ENCODE measurements around the gene TXNL1. TPM values are rescaled to one million over a fixed set of nuclear protein-coding genes. Genes with fewer than 3 reads are reported as not detected.
A peak's percentile ranks its signal among the peaks of the same experiment; 100 is the strongest.

TXNL1 gene
- total RNA-seq, 1 donor from 2014 or later, result 128 TPM

DNA sequence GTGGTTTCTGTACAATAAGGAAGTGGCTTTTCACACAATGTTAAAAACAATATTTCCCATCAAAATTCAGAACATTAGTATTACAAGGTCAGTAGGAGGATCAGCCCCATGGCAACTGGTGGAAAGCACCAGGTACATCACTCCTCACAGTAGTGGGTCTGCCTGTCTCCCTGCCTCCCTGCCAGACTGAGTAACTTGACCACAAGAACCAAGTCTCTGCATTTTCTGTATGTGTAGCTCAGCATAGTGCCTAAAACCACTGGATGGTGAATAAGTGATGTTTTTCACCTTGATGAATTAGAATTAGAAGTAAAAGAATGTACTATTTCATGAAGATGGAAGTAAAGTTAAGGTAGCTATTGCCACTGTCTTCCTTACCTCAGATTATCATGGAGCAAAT lies 8.7 kb upstream of the TXNL1 start:
- H3K36me3 Mint-ChIP-seq, result no peaks in the 10 kb centered on the region
- Histone ChIP-seq H3K4me1 (peaks cover 11% of the 10 kb centered on the region), H3K9me3 (ENCODE audit: low read depth) (no peaks in the 10 kb centered on the region), H3K9ac (no peak overlapping the region), H2AFZ (replicated peaks) (no peak overlapping the region), H3K36me3 (no peaks in the 10 kb centered on the region), H3K4me2 (no peak overlapping the region), H3K27ac (no peak overlapping the region), H3K4me3 (no peak overlapping the region), H3K79me2 (ENCODE audit: low read depth) (peaks cover 6% of the 10 kb centered on the region), H3F3A (ENCODE audit: low read depth) (peaks cover 9% of the 10 kb centered on the region), H4K20me1 (ENCODE audit: low read depth) (peaks cover 5% of the 10 kb centered on the region), H3K27me3 (no peaks in the 10 kb centered on the region)
- DNase-seq (ENCODE audit: low spot score), result no peak
- H3K9me3 Mint-ChIP-seq, result no peaks in the 10 kb centered on the region
- H3K4me1 Mint-ChIP-seq, result peaks cover 9% of the 10 kb centered on the region
- no peak overlapping the region for H3K4me3 Mint-ChIP-seq
- H3K27ac Mint-ChIP-seq, result no peak overlapping the region
- H3K27me3 Mint-ChIP-seq (ENCODE audit: insufficient read depth, low read depth), result peaks cover 2% of the 10 kb centered on the region
- TF ChIP-seq, protein P1, sequence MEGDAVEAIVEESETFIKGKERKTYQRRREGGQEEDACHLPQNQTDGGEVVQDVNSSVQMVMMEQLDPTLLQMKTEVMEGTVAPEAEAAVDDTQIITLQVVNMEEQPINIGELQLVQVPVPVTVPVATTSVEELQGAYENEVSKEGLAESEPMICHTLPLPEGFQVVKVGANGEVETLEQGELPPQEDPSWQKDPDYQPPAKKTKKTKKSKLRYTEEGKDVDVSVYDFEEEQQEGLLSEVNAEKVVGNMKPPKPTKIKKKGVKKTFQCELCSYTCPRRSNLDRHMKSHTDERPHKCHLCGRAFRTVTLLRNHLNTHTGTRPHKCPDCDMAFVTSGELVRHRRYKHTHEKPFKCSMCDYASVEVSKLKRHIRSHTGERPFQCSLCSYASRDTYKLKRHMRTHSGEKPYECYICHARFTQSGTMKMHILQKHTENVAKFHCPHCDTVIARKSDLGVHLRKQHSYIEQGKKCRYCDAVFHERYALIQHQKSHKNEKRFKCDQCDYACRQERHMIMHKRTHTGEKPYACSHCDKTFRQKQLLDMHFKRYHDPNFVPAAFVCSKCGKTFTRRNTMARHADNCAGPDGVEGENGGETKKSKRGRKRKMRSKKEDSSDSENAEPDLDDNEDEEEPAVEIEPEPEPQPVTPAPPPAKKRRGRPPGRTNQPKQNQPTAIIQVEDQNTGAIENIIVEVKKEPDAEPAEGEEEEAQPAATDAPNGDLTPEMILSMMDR (IDR thresholded peaks at IDR 0.05), result no peak
- TF ChIP-seq EZH2phosphoT487 (IDR thresholded peaks at IDR 0.05) (no peak), EZH2 (IDR thresholded peaks at IDR 0.05) (no peak)

DNA sequence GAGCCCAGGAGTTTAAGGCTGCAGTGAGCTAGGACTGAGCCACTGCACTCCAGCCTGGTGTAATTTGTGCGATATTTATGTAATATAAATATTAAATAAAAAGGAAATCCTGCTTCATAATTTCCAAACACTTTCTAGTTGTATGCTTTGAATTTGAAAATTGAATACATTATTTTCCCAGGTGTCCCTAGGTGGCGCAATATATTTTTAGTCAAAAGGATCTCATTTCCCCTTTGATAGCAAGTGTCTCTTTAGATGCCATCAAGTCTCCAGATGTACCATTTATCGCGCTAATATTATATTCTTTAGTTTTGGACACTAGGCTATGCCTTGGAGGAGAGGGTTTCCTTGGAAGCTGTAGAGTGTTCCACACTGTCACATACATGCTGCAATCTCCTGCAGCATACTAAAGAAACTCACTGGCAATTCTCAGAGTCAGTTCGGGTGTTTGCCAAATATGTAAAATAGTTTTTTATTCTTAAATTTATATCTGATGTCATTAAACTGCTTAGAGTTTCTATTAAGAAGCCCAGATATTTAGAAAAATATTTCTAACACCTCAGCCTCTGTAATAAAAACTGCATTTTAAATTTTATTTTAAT lies 7.1 kb upstream of the TXNL1 start:
- TF ChIP-seq, protein P1 (IDR thresholded peaks at IDR 0.05), result peak; percentile 62
- no peak for TF ChIP-seq EZH2 (IDR thresholded peaks at IDR 0.05)

DNA sequence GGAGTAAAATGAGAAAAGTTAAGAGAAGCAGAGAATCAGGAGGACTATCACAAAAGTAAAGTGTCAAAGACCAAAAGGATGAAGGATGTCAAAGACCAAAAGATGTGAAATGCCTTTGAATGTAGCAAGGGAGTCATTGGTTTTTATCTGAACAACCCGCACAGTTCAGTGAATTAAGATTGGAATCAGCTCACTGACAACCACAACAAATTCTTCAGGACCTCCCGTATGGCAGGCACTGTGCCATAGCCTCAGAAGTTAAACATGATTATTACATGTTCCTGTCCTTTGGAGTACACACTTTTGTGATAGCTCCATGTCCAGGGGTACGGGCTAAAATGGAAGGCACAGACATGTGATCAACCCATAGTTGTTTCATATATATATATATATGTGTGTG lies 5.0 kb upstream of the TXNL1 start:
- H3K4me1 Mint-ChIP-seq, result peaks cover 8% of the 10 kb centered on the region
- H3K9me3 ChIP-seq (ENCODE audit: low read depth), result no peaks in the 10 kb centered on the region
- no peak overlapping the region for H3K4me2 ChIP-seq
- no peaks in the 10 kb centered on the region for H3K4me1 ChIP-seq
- DNase-seq (ENCODE audit: low spot score), result no peak
- no peaks in the 10 kb centered on the region for H4K20me1 ChIP-seq (ENCODE audit: low read depth)
- no peak overlapping the region for H3K27ac ChIP-seq
- peaks cover 2% of the 10 kb centered on the region for H3K9me3 Mint-ChIP-seq
- H3K27me3 ChIP-seq, result no peaks in the 10 kb centered on the region
- TF ChIP-seq, protein P1 (IDR thresholded peaks at IDR 0.05), result no peak
- TF ChIP-seq EZH2phosphoT487 (IDR thresholded peaks at IDR 0.05) (no peak), EZH2 (IDR thresholded peaks at IDR 0.05) (no peak)
- peaks cover 2% of the 10 kb centered on the region for H3F3A ChIP-seq (ENCODE audit: low read depth)
- no peak overlapping the region for H2AFZ ChIP-seq (replicated peaks)
- H3K36me3 Mint-ChIP-seq, result no peaks in the 10 kb centered on the region
- H3K36me3 ChIP-seq, result no peaks in the 10 kb centered on the region
- no peak overlapping the region for H3K4me3 Mint-ChIP-seq
- peaks cover under 1% of the 10 kb centered on the region for H3K79me2 ChIP-seq (ENCODE audit: low read depth)
- H3K9ac ChIP-seq, result no peak overlapping the region
- peaks cover 2% of the 10 kb centered on the region for H3K27me3 Mint-ChIP-seq (ENCODE audit: insufficient read depth, low read depth)
- H3K27ac Mint-ChIP-seq, result no peak overlapping the region
- H3K4me3 ChIP-seq, result no peak overlapping the region

More for the DNA sequence above, 7.1 kb upstream of the TXNL1 start:
- no peak overlapping the region for H3K4me3 ChIP-seq
- no peaks in the 10 kb centered on the region for H3K36me3 Mint-ChIP-seq
- no peak overlapping the region for H3K27ac Mint-ChIP-seq
- H3K4me1 ChIP-seq, result peaks cover 5% of the 10 kb centered on the region
- no peaks in the 10 kb centered on the region for H3K79me2 ChIP-seq (ENCODE audit: low read depth)
- no peaks in the 10 kb centered on the region for H3K27me3 ChIP-seq
- H3K27ac ChIP-seq, result no peak overlapping the region
- H3K4me3 Mint-ChIP-seq, result no peak overlapping the region
- peaks cover 2% of the 10 kb centered on the region for H3K27me3 Mint-ChIP-seq (ENCODE audit: insufficient read depth, low read depth)
- H4K20me1 ChIP-seq (ENCODE audit: low read depth), result no peaks in the 10 kb centered on the region
- no peak overlapping the region for H3K4me2 ChIP-seq
- H2AFZ ChIP-seq (replicated peaks), result no peak overlapping the region
- DNase-seq (ENCODE audit: low spot score), result peak; percentile 4
- H3K9me3 ChIP-seq (ENCODE audit: low read depth), result no peaks in the 10 kb centered on the region
- H3K36me3 ChIP-seq, result no peaks in the 10 kb centered on the region
- H3K9me3 Mint-ChIP-seq, result no peaks in the 10 kb centered on the region
- peaks cover 2% of the 10 kb centered on the region for H3K4me1 Mint-ChIP-seq
- H3F3A ChIP-seq (ENCODE audit: low read depth), result no peaks in the 10 kb centered on the region
- H3K9ac ChIP-seq, result no peak overlapping the region
